Left kidney (tissue), 8 donors: ENCODE data around the gene MRPL39. TPM values are rescaled to one million over a fixed set of nuclear protein-coding genes. Genes with fewer than 3 reads are reported as not detected.
"Not testable (repeated sequence)": the region's sequence is repeated elsewhere in the genome, so short reads cannot be mapped to it uniquely, and the experiment has no call there.

ENCODE experiments used
- DNase-seq: peaks from one replicate; pipeline ENCODE4 v3.0.0-alpha.2; 2013
- long read RNA-seq, 8 donors: transcript quantifications; one replicate each; lab custom pipeline, GENCODE V29; 2026
- polyA plus RNA-seq: library from polyadenylated mRNA; unstranded; fragments of 120-200 nt; gene quantifications from one replicate; pipeline ENCODE4 v1.2.1, GENCODE V29; 2013; ENCODE audit not compliant: insufficient read length

The MRPL39 gene
- 40.6 TPM for polyA plus RNA-seq
- long read RNA-seq, donor 1, transcript MRPL39-202 (10 exons, 1,110 nt): major isoform, 22 of 32 reads
- long read RNA-seq, donor 1, partial matches to known transcripts: 10 of 32 reads
- long read RNA-seq, donor 1, other reads (novel, unspliced or antisense): 0 of 32 reads
- long read RNA-seq, donor 2, transcript MRPL39-202 (10 exons, 1,110 nt): major isoform, 18 of 18 reads
- long read RNA-seq, donor 2, partial matches to known transcripts: 0 of 18 reads
- long read RNA-seq, donor 2, other reads (novel, unspliced or antisense): 0 of 18 reads
- long read RNA-seq, donor 3, transcript MRPL39-202 (10 exons, 1,110 nt): major isoform, 19 of 19 reads
- long read RNA-seq, donor 3, partial matches to known transcripts: 0 of 19 reads
- long read RNA-seq, donor 3, other reads (novel, unspliced or antisense): 0 of 19 reads
- long read RNA-seq, donor 4, partial matches to known transcripts: 0 of 2 reads
- long read RNA-seq, donor 4, other reads (novel, unspliced or antisense): 0 of 2 reads
- long read RNA-seq, donor 5, transcript MRPL39-202 (10 exons, 1,110 nt): major isoform, 55 of 55 reads
- long read RNA-seq, donor 5, partial matches to known transcripts: 0 of 55 reads
- long read RNA-seq, donor 5, other reads (novel, unspliced or antisense): 0 of 55 reads
- long read RNA-seq, donor 6, transcript MRPL39-202 (10 exons, 1,110 nt): major isoform, 24 of 24 reads
- long read RNA-seq, donor 6, partial matches to known transcripts: 0 of 24 reads
- long read RNA-seq, donor 6, other reads (novel, unspliced or antisense): 0 of 24 reads
- long read RNA-seq, donor 7, transcript MRPL39-202 (10 exons, 1,110 nt): major isoform, 33 of 38 reads
- long read RNA-seq, donor 7, partial matches to known transcripts: 5 of 38 reads
- long read RNA-seq, donor 7, other reads (novel, unspliced or antisense): 0 of 38 reads
- long read RNA-seq, donor 8, transcript MRPL39-202 (10 exons, 1,110 nt): major isoform, 11 of 11 reads
- long read RNA-seq, donor 8, partial matches to known transcripts: 0 of 11 reads
- long read RNA-seq, donor 8, other reads (novel, unspliced or antisense): 0 of 11 reads

DNA sequence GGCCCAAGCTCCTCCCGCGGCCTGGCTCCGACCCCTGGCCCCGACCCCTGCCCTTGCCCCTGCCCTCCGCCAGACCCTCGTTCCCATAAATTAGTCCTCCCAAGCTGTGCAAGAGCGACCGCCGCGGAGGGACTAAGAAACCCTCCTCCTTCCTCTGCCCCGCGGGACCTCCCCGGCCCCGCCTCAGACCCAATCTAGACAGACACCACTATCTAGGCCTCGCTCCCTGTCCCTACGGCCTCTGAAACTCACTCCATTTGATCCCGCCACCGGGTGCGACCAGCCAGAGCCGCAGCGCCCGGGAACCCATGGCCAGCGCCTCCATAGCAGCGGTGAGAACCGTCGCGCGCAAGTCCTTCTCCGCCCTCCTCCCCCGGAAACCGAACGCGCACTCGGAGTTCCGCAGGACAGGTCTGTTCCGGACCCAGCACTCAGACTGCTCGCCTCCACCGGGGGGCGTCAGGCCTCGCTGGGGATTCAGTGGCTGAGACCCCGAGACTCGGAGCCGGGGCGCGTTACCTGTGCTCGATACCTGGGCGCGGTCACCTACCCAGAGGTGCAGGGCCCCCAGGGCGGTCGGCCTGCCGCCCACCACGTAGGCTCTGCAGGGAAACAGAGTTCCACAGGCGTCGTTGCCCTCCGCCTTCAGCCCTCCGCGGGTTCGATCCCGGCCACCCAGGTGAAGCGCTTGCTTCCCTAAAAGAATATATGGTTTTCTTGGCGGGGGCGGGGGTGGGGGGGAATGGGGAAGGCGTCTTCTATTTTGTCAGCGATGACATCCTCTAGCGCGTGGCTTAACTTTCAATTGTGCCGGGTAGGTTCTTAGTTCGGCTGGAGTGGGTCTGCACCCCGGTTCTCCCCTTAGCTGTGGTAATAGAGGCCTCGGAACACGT is at the start of gene MRPL39:
MRPL39 (minus strand) TSS at position 331 of the 893 bp plus-strand sequence; CDS start at position 325, 6 bp downstream.
- peak; percentile 86 for DNase-seq

DNA sequence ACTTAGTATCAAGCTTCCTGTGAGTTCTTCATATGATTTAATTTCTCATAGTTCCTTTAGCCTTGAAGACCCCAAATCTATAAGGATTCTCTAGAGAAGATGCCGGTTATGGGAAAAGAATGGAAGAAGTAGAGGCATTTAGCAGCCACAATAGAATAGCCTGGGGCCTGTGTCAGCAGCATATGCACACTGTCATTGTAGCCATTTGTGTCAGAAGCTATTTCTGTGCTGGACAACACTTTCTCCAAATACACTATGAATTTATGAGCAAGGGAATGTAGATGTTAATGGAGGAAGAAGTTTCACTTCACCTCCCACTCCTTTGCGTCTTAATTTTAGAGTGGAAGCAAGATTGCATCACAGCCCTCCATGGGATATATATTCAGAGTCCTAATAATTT is 49.1 kb upstream of the MRPL39 start:
- no peak for DNase-seq

DNA sequence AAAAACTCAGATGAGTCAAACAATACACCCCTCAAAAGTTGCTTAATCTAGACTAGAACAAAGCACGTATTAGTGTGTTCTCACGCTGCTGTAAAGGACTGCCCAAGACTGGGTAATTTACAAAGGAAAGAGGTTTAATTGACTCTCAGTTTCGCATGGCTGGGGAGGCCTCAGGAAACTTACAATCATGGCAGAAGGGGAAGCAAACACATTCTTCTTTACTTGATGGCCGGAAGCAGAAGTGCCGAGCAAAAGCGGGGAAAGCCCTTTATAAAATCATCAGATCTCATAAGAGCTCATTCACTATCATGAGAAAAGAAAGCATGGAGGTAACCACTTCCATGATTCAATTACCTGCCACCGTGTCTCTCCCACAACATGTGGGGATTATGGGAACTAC is 41.9 kb upstream of the MRPL39 start:
- no peak for DNase-seq

DNA sequence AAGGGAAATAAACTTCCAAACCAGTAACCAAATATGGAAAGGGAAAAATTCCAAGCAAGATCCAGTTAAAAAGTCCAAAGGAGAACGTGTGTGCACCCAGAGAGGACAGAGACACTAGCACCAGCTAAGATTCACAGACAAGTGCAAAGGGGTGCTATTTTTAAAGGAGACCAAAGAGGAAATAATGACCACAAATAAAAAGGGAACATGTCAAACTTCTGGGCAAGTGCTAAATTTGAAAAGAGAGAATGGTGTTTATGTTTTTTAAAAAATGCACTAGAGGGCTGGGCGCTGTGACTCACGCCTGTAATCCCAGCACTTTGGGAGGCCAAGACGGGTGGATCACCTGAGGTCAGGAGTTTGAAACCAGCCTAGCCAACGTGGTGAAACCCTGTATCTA is 40.4 kb upstream of the MRPL39 start:
- no peak for DNase-seq

DNA sequence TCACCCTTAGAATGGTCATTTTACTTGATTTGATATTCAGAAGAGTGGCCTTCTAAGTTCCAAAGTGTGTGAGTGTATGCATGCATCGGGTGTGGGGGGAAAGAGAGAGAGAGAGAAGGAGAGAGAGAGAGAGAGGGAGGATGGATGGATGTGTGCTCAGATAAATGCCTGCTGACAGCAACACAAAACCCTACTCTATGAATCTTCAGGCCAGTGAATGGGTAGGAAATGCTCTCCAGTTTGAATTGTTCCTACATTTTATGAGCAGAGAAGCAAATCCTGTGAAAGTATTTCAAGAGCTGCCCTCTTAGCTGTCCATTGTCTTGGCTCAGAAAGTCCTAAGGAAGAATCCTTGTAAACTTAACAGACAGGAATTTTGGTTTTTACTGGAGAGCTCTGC is 39.2 kb upstream of the MRPL39 start:
- DNase-seq: no peak

DNA sequence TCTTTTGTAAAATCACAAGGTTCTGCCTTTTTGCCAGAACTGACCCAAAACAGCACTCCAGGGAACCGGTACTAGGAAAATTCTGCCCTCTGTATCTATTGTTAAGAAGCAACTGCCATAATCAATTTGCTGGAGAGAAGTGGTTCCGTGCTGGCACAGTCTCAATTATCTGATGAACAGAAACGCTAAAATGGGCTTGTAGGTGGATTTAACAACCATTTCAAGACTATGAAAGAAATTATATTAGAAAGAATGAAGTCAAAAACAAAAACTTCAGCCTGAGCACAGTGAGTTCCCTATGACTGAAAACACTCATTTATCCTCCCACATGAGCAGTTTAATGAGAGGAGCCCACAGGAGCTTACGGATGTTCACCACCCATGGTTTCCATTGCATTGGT is 36.2 kb upstream of the MRPL39 start:
- DNase-seq: no peak

DNA sequence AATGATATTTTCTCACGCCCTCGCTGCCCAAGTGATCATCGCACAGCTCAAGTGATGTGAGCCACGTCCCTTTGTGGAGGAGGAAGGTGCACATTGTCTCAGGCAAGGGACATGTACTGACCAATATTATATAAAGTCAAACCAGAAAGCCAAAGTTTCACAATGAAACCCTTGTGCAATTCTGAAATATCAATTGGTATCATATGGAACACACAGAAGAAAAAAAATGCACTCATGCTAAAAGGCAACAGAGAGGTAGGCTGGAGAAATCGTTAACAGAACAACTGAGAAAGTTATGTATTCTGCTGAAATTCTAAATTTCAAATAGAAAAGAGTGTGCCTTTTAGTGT is 33.6 kb upstream of the MRPL39 start:
- no peak for DNase-seq

DNA sequence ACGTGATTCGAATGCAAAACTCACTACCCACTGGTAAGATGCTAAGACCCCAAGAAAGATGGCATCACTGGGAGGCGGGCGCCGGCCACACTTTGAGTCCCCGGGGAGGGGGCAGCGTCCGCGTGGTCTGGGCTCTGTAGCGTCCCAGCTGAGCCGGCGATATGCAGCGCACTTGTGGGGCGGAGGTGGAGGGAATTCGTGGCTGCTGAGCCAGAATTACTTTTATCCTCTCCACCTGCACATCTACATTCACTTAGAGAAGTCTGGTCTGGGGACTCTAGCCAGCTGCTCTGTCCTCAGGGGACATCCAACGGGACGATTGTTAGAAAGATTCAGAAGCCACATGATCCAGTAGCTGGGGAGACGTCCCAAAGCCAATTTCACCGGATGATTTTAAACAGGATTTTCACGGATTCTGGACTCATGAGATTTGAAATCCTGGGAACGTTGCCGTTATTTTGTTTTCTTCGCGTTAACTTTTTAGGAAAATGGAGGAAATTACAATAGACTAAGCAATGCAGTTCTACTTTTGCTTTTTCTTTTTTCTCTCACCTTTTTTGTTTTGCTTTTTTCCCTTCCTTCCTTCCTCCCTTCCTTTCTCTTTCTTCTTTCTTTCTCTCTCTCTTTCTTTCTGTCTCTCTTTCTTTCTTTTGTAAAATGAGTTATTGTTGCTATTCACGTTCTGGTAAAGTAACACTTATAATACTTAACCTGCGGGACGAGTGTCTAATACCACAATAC is 33.1 kb upstream of the MRPL39 start:
- peak; percentile 36 for DNase-seq

DNA sequence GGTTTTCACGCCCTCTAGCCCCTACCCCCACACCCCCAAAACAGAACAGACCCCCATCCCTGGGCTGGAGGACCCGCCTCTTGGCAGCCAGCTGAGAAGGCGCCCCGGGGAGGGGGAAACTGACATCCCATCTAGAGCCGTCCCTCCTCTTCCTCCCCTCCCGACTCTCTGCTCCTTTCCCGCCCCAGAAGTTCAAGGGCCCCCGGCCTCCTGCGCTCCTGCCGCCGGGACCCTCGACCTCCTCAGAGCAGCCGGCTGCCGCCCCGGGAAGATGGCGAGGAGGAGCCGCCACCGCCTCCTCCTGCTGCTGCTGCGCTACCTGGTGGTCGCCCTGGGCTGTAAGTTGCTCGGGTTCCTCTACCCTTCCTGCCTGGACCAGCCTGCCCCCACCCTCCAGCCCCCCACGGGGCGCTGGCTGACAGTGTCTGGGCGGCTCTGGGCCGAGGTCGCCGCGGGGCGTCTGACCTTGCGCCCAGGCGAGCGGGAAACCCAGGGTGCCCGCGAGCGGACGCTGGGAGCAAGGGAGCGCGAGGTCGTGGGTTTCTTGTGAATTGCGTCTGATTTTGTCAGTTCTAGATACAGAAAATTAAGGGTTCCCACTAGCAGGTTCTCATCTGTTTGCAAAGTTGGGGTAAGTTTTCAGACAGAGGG is 32.4 kb upstream of the MRPL39 start:
- DNase-seq: peak; percentile 48

DNA sequence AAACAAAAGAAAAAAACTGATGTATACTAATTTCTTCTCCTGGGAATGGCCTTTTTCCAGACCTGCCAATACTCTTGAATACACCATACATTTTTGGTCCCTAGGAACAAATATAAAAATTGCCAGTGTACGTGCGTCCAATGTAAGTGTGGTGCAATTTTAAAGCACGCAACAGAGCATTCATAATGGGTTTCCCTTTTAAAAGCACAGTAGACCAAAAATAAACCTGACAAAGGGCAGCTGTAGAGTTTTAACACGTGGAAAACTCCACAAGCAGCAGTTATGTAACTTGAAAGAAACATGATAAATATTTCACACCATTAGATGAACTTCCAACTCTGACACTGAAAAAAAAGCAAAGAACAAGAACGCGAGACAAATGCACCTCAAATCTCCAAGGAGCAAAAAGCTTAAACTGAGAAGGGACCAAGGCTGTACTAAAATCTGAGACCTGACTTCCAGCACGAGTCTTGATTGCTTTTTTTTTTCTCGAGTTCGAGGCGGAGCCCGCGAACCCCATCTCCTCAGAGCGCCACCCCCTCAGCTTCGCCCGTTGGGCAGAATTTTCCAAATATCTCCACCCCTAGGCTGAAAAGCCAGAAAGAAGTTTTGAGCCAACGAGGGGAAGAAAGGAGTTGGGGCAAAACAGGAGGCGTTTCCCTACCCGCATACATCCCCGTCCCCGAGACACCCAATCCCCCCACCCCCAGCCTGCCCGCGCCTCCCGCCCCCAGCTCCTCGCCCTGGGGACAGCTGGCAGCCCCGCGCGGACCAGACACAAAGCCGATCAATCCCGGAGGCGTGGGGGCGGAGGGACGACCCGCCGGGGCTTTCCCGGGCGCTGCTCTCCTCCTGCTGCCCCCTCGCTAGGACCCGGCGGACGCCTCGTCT is 31.6 kb upstream of the MRPL39 start, which contains the start of gene JAM2:
JAM2 (plus strand) TSS at position 599 of the 891 bp plus-strand sequence. CDS start 564 bp downstream, outside the sequence.
- DNase-seq: peak; percentile 41

DNA sequence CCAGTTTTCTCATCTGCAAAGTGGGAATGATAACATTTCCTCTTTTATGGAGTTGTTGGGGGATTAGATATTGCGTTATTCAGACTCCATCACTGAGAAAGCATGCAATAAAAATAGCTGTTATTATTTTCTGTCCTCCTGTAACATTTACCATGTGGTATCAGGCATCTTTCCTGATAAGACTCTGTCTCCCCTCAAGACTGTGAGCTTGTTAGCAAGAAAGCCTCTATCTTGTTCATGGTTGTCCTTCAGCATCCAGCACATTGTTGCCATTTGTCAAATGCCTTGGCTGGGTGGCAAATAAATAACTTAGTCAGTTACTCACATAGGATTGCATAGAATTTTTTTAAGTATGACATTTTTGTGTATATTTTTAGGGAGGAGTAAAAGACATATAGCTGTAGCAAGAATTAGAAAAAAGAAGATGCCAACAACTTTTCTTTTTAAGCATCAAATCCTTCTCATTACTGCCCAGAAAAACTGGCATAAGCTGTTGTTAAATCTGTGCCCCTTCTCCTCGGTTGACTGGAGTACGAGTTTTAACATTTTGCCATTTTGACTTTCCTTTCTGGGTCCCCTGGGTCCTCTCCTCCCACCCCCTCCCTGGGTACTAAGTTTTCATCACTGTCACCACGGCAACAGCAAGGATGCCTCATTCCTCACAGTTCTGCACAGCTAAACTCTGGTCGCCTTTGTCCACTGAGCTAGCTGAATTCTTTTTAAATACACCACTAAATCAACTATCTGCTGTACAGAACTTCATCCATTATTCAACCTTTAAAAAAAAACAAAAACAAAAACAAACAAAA is 30.8 kb upstream of the MRPL39 start:
- peak; percentile 6 for DNase-seq

DNA sequence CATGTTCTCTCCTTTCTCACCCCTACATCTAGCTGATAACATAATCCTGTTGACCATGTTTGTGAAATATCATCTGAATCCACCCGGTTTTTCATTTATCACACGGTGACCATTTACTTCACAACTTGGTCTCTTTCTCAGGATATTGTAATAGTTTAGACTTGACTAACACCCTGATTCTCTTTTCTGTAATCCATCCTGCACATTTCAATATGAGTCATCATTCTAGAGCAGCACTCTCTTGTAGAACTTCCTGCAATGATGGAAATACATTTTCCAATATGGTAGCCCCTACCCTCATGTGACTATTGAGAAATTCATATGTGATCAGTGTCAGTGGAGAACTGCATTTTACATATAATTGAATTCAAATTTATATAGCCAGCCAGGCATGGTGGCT is 29.4 kb upstream of the MRPL39 start:
- no peak for DNase-seq

DNA sequence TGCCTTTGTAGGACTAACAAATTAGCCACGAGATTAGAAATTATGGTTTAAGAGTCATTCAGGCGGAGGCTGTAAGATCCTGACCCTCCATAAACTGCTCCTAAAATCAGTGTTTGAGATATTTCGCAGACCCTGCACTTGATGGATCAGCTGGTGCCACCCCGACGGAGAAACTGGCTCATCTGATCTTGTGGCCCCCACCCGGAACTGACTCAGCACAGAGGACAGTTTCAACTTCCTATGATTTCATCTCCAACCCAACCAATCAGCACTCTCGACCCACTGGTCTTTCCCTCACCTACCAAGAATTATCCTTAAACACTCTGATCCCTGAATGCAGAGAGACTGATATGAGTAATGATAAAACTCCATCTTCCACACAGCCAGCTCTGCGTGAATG is 28.0 kb upstream of the MRPL39 start:
- no peak for DNase-seq

DNA sequence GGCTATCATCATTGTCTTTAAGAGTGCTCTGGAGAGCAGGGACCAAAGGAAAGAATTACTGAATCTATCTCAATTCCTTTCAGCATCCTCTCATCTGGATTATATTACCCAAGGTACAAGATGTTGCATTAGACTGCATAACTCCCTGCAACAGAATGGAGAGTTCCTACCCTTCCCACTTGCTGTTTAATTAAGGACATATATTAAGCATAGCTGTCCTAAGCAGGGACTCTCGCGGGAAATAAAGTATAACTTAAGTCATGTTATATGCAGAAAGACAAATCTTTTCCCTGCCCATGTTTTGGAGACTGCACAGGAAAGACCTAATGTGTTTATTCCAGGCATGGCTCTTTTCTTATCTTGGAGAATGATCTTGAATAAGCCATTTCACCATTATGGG is 25.0 kb upstream of the MRPL39 start:
- DNase-seq: no peak

DNA sequence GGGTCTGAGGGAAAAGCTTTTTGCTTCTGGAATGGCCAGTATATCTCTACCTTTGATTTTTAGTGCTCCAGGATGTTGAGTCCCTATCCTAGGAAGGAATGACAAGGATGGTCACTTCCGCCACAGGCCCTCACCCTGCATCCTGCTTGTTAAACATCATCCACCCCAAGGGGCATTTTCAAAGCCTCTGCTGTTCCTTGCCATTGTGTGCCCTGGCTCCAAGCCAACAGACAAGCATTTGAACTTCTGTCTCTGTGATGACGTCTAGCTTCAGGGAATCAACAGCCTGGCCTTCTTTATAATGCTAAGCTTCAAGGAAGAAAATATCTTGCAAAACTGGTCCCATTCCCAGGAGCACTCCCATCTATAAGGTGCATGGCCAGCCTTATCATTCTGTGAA is 19.5 kb upstream of the MRPL39 start:
- DNase-seq: peak; percentile 8

DNA sequence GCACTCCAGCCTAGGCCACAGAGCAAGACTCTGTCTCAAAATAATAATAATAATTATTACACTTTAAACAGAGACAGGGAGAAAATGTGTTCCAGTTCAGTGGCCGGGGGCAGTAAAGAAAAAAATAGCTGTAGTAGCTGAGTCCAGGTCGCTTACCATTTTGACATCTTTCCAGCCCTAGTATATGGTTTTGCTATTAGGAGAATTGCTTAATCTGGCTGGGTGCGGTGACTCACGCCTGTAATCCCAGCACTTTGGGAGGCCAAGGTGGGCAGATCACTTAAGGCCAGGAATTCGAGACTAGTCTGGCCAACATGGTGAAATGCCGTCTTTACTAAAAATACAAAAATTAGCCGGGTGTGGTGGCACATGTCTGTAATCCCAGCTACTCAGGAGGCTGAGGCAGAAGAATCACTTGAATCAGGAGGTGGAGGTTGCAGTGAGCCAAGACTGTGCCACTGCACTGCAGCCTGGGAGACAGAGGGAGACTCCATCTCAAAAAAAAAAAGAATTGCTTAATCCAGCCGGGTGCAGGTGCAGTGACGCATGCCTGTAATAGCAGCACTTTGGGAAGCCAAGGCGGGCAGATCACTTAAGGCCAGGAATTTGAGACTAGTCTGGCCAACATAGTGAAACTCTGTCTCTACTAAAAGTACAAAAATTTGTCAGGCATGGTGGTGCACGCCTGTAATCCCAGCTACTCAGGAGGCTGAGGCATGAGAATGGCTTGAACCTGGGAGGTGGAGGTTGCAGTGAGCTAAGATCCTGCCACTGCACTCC is 18.7 kb upstream of the MRPL39 start:
- not testable (repeated sequence) for DNase-seq

DNA sequence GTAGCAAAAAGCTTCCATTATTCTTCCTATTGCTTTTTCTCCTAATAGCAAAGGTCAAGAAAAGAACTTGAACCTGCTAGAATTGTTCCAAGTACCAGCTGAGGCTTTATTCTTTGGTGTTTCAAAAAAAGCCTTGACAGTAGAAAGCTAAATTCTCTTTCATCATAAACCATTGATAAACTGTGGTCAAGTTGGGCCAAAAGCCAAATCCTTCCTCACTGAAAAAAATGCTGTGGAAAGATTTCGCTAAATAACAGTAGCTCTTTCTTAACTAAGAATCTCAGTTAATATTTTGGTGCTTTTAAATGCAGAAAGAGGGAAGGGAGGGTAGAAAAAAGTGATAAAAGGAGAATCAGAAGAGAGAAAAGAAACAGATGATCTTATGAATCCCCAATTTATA is 17.8 kb upstream of the MRPL39 start:
- DNase-seq: no peak

DNA sequence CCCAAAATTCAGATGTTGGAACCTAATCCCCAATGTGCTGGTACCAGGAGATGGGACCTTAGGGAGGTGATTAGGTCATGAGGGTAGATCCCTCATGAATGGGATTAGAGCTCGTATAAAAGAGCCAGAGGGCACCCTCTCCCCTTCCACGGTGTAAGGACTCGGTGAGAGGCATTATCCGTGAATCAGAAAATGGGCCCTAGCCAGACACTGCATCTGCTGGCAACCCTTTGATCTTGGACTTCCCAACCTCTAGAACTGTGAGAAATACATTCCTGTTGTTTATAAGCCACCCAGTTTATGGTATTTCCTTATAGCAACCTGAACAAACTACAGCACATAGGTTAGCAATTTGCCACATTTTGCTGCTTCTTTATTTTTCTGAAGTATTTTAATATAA is 17.2 kb upstream of the MRPL39 start:
- no peak for DNase-seq
